ENCODE results near the gene NPC1.
A peak's percentile ranks its signal among the peaks of the same experiment; 100 is the strongest.
"Not testable (repeated sequence)": the region's sequence is repeated elsewhere in the genome, so short reads cannot be mapped to it uniquely, and the experiment has no call there.

Gene NPC1

GRCh38 chr18:23563377-23564043, 22.8 kb downstream of the NPC1 start:
- no peak overlapping the region for H3K4me3 ChIP-seq (ENCODE audit: low read length)

GRCh38 chr18:23560186-23560585, 26.1 kb downstream of the NPC1 start:
- H3K4me3 ChIP-seq (ENCODE audit: low read length), result no peak overlapping the region
- DNase-seq (ENCODE audit: low read depth), result no peak
- TF ChIP-seq CTCF (IDR thresholded peaks at IDR 0.05; ENCODE audit: insufficient read depth, low read depth, low read length, missing control alignments), result no peak

More at GRCh38 chr18:23563377-23564043, 22.8 kb downstream of the NPC1 start:
- DNase-seq (ENCODE audit: low read depth), result peak; percentile 54
- no peak for TF ChIP-seq CTCF (IDR thresholded peaks at IDR 0.05; ENCODE audit: insufficient read depth, low read depth, low read length, missing control alignments)

- DNase-seq (ENCODE audit: low read depth), result not testable (repeated sequence)
Observed at GRCh38 chr18:23557511-23557910, 28.8 kb downstream of the NPC1 start.

DNA sequence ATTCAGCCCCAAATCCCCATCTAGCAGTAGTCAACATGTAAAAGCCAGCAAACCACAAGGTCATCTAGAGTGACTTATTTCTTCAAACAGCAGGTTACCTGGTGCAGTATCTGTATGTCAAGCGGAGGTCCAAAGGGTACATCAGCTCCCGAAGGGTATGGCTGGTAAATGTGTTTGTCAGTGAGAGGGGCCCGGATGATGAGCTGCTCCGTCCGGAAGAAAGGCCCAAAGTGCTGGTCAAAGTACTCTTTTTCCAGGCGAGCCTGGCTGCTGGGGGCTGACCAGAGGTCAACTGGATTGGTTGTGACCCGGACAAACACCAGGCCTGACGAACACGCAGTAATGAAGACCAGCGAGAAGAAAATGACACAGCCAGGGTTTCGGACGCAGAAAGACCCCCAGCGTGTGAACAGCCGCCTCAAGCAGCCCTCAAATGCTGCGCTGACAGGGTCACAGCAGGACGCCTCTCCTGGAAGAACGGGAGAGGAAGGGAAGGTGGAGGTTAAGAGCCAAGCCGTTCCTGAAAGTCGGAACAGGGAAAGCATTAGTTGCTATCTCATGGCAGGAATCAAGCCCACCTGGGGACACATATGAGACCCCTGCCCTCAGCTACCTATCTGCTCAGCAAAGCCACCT, 30.0 kb downstream of the NPC1 start:
- DNase-seq (ENCODE audit: low read depth), result no peak
- H3K4me3 ChIP-seq (ENCODE audit: low read length), result no peak overlapping the region
- TF ChIP-seq CTCF (IDR thresholded peaks at IDR 0.05; ENCODE audit: insufficient read depth, low read depth, low read length, missing control alignments), result no peak

More at GRCh38 chr18:23557511-23557910, 28.8 kb downstream of the NPC1 start:
- not testable (repeated sequence) for H3K4me3 ChIP-seq (ENCODE audit: low read length)

DNA sequence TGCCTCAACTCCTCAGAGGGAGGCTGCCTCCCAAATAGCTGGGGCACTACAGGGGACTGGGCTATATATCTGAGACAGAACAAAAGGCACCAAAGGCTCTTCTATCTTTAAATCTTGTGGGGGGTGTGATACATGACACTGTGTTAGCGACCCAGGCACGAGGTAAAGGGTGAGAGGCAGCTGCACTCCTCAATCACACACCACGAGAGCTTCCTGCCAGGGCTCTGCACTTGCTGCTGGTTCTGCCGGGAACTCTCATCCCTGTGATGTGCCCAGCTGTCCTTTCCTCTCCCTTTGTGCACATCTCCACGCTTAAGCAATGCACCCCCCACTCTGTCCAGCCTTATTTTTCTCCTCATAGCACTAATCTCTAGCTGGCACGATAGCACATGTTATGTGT, 32.4 kb downstream of the NPC1 start:
- DNase-seq (ENCODE audit: low read depth), result no peak
- no peak overlapping the region for H3K4me3 ChIP-seq (ENCODE audit: low read length)
- no peak for TF ChIP-seq CTCF (IDR thresholded peaks at IDR 0.05; ENCODE audit: insufficient read depth, low read depth, low read length, missing control alignments)

DNA sequence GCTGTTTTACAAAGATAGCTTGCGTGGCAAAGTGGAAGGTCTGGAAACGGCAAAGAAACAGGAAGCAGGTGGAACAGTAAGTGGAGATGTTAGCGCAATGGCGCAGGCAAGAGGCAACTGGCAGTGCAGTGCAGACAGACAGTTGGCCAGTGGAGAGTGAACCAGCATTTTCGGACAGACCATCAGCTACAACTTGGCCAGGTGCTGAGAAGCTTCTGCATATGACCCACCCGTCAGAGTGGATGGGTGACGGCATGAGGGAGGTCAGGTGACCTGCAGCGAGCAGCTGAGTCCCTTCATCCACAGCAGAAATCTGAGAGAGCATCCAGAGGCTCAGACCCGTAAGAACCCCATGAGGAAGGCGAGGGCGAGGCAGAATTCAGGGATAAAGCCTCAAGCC, 33.8 kb downstream of the NPC1 start:
- TF ChIP-seq CTCF (IDR thresholded peaks at IDR 0.05; ENCODE audit: insufficient read depth, low read depth, low read length, missing control alignments), result no peak
- no peak overlapping the region for H3K4me3 ChIP-seq (ENCODE audit: low read length)
- no peak for DNase-seq (ENCODE audit: low read depth)

- no peak for TF ChIP-seq CTCF (IDR thresholded peaks at IDR 0.05; ENCODE audit: insufficient read depth, low read depth, low read length, missing control alignments)
- DNase-seq (ENCODE audit: low read depth), result no peak
- H3K4me3 ChIP-seq (ENCODE audit: low read length), result no peak overlapping the region
Observed at GRCh38 chr18:23551978-23552377, 34.3 kb downstream of the NPC1 start.

Measured in epithelial cell of esophagus (primary cell).